HG02588 (cell line): ENCODE measurements around the gene FUCA1.
"Not testable (repeated sequence)": the region's sequence is repeated elsewhere in the genome, so short reads cannot be mapped to it uniquely, and the experiment has no call there.

Experiments used
- ATAC-seq: cut with Tn5 transposase; IDR thresholded peaks from one replicate; pipeline ENCODE4 v1.9.1; 2021; ENCODE audit warnings: mild to moderate bottlenecking, moderate library complexity; ENCODE audit not compliant: unreplicated experiment

FUCA1 gene

GRCh38 chr1:23867895-23868556 is at the start of gene FUCA1:
TSS of gene FUCA1 (minus strand) at chr1:23868290. CDS start at chr1:23868286, 4 bp downstream.
- ATAC-seq = peak; percentile 91

GRCh38 chr1:23916209-23917131 is 48.4 kb upstream of the FUCA1 start:
- ATAC-seq = no peak

GRCh38 chr1:23915466-23915865 is 47.4 kb upstream of the FUCA1 start:
- no peak for ATAC-seq

- no peak for ATAC-seq
These were observed 46.8 kb upstream of the FUCA1 start for GRCh38 chr1:23914921-23915320.

GRCh38 chr1:23913212-23913880 is 45.3 kb upstream of the FUCA1 start, which contains the start of gene CNR2:
TSS of gene CNR2 (minus strand) at chr1:23913362. CDS start at chr1:23875617, 37,745 bp downstream.
- ATAC-seq = no peak

- no peak for ATAC-seq
These were observed 43.8 kb upstream of the FUCA1 start for GRCh38 chr1:23911921-23912320.

- ATAC-seq = no peak
These were observed 42.6 kb upstream of the FUCA1 start for GRCh38 chr1:23910553-23911246.

- ATAC-seq = no peak
These were observed 42.1 kb upstream of the FUCA1 start for GRCh38 chr1:23910144-23910543.

GRCh38 chr1:23909412-23909811 is 41.3 kb upstream of the FUCA1 start:
- no peak for ATAC-seq

GRCh38 chr1:23908453-23909341 is 40.6 kb upstream of the FUCA1 start:
- no peak for ATAC-seq

- ATAC-seq = no peak
These were observed 38.6 kb upstream of the FUCA1 start for GRCh38 chr1:23906731-23907130.

GRCh38 chr1:23905461-23906025 is 37.5 kb upstream of the FUCA1 start:
- ATAC-seq = no peak

- no peak for ATAC-seq
These were observed 36.8 kb upstream of the FUCA1 start for GRCh38 chr1:23904748-23905357.

- ATAC-seq = no peak
These were observed 35.7 kb upstream of the FUCA1 start for GRCh38 chr1:23903754-23904153.

- ATAC-seq = no peak
These were observed 34.5 kb upstream of the FUCA1 start for GRCh38 chr1:23902321-23903278.

- not testable (repeated sequence) for ATAC-seq
These were observed 31.9 kb upstream of the FUCA1 start for GRCh38 chr1:23900017-23900416.

GRCh38 chr1:23899070-23899469 is 31.0 kb upstream of the FUCA1 start:
- ATAC-seq = no peak

- no peak for ATAC-seq
These were observed 29.0 kb upstream of the FUCA1 start for GRCh38 chr1:23897083-23897482.
